ENCODE measurements around the gene VPS54.

Gene VPS54

DNA sequence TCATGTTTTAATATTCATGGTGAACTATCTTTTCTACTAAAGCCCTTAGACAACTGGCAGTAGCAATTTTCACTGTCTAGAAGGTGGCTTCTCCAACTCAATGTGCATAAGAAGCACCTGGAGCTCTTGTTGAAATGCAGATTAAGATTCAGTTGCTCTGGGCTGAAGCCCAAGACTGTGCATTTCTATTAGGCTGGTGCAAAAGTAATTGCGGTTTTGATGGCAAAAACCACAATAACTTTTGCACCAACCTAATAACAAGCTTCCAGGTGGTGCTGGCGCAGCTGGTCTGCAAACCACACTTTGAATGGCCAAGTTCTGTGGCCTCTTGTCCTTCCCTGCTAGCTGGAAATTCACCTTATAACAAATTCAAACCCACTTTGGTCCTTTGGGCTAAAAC, 26.7 kb upstream of the VPS54 start:
- no peak for TF ChIP-seq CTCF (IDR thresholded peaks at IDR 0.05; ENCODE audit: borderline replicate concordance, control extremely low read depth, extremely low read depth, insufficient read depth, missing control alignments)
- no peak for DNase-seq (ENCODE audit: low spot score)
- in situ Hi-C loops (cut with MboI; ENCODE audit: low sequenced_read_pairs, unreplicated experiment) = loop anchor here (5.0 kb wide), 1 partner anchor 441 kb away; no protein-coding TSS in a partner anchor

- in situ Hi-C loops (cut with MboI; ENCODE audit: low sequenced_read_pairs, unreplicated experiment) = no loop called here
- DNase-seq (ENCODE audit: low spot score) = no peak
- no peak for TF ChIP-seq CTCF (IDR thresholded peaks at IDR 0.05; ENCODE audit: borderline replicate concordance, control extremely low read depth, extremely low read depth, insufficient read depth, missing control alignments)
Measured at GRCh38 chr2:64040161-64040560, 20.9 kb upstream of the VPS54 start.

GRCh38 chr2:64036034-64036705, 16.9 kb upstream of the VPS54 start:
- in situ Hi-C loops (cut with MboI; ENCODE audit: low sequenced_read_pairs, unreplicated experiment) = no loop called here
- no peak for TF ChIP-seq CTCF (IDR thresholded peaks at IDR 0.05; ENCODE audit: borderline replicate concordance, control extremely low read depth, extremely low read depth, insufficient read depth, missing control alignments)
- peak; percentile 63 for DNase-seq (ENCODE audit: low spot score)

DNA sequence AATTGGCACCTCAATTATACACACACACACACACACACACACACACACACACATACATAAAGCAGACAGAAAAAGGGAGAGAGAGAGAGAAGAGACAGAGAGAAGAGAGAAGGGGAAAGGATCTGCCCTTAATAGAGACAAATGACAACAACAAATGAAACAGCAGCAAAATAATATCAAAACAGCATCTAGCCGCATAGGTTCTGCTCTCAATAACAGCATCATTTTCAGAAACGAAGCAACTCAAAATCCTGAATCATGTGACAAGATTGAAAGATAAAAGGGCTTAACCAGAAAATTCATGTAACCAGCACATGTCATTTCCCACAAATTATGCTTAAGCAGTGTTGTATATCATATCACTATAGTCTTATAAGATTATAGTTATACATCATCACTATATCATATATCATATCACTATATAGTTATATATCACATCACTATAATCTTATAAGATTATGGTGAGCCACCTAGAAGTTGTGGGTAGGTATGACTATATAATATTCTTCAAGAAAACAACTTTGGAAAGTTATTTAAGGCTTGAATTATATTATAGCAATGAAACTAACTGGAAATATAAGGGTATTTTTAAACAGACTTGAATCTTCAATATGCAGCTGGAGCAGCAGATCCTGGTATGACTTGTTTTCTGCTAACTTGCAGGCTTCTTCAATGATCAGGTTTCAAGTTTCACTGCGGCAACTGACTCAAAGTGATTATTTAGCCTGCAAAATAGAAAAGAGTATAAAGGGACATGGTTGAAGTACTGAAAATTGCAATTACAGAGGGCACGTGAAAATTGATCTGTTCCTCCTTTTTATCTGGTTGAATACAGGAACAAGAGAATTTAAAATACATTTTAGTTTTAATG, 16.1 kb upstream of the VPS54 start:
- no peak for DNase-seq (ENCODE audit: low spot score)
- TF ChIP-seq CTCF (IDR thresholded peaks at IDR 0.05; ENCODE audit: borderline replicate concordance, control extremely low read depth, extremely low read depth, insufficient read depth, missing control alignments) = no peak
- in situ Hi-C loops (cut with MboI; ENCODE audit: low sequenced_read_pairs, unreplicated experiment) = no loop called here

- in situ Hi-C loops (cut with MboI; ENCODE audit: low sequenced_read_pairs, unreplicated experiment) = no loop called here
- DNase-seq (ENCODE audit: low spot score) = no peak
- TF ChIP-seq CTCF (IDR thresholded peaks at IDR 0.05; ENCODE audit: borderline replicate concordance, control extremely low read depth, extremely low read depth, insufficient read depth, missing control alignments) = no peak
Measured at GRCh38 chr2:64029116-64029665, 10.0 kb upstream of the VPS54 start.

DNA sequence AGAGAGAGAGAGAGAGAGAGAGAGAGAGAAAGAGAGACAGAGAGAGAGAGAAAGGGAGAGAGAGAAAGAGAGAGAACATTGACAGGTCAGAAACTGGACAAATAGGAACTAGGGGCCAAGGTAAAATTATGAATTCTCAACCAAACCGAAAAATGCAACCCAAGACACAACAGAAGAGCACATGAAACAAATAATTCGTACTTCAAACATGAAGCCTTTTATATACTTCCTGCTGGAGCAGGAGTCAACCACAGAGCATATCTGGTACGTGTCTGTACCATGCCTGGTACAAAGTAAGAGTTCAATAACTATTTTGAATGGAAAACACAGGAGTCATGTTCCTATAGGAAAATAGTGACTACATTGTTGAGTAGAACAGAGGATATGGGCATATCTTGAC, 6.5 kb upstream of the VPS54 start:
- no peak for TF ChIP-seq CTCF (IDR thresholded peaks at IDR 0.05; ENCODE audit: borderline replicate concordance, control extremely low read depth, extremely low read depth, insufficient read depth, missing control alignments)
- no peak for DNase-seq (ENCODE audit: low spot score)
- in situ Hi-C loops (cut with MboI; ENCODE audit: low sequenced_read_pairs, unreplicated experiment) = no loop called here
